Lower leg skin (tissue), 3 donors: ENCODE measurements around the gene BACE2.

Experiments used
- POLR2A ChIP-seq, 2 donors: fragments of 450-650 bp; IDR thresholded peaks; one replicate each; pipeline ENCODE4 v1.6.1; 2016 to 2017; ENCODE audit warnings: antibody characterized with exemption in 2 of 2, mild to moderate bottlenecking in 1 of 2, moderate library complexity in 1 of 2
- TF ChIP-seq, protein P1 (sequence below), 3 donors: fragments of 450-650 bp; IDR thresholded peaks; one replicate each; pipeline ENCODE4 v1.5.1; 2016; ENCODE audit warnings: antibody characterized with exemption in 3 of 3, mild to moderate bottlenecking in 3 of 3, moderate library complexity in 2 of 3

DNA sequence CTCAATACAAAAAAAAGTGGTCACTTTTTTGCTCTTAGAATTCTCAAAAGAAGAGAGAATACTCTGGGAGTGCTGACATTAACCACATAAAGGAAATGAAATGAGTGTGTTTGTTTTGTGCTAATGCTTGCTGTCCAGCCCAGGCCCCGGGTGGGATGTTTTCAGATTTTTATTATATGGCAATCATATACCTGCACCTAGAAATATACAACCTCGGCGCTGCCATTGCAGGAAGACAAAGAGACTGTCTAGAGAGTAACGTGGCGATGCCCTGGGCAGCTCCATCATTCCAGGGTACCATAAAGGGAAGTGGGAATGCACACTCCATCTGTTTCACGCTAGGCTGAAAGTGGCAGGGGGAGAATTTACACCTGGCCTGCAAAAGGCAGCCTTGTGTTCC is 7.1 kb downstream of the BACE2 start:
- TF ChIP-seq, protein P1, sequence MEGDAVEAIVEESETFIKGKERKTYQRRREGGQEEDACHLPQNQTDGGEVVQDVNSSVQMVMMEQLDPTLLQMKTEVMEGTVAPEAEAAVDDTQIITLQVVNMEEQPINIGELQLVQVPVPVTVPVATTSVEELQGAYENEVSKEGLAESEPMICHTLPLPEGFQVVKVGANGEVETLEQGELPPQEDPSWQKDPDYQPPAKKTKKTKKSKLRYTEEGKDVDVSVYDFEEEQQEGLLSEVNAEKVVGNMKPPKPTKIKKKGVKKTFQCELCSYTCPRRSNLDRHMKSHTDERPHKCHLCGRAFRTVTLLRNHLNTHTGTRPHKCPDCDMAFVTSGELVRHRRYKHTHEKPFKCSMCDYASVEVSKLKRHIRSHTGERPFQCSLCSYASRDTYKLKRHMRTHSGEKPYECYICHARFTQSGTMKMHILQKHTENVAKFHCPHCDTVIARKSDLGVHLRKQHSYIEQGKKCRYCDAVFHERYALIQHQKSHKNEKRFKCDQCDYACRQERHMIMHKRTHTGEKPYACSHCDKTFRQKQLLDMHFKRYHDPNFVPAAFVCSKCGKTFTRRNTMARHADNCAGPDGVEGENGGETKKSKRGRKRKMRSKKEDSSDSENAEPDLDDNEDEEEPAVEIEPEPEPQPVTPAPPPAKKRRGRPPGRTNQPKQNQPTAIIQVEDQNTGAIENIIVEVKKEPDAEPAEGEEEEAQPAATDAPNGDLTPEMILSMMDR (IDR thresholded peaks at IDR 0.05): no peak
- no peak for TF ChIP-seq POLR2A (IDR thresholded peaks at IDR 0.05)
